ENCODE measurements around the gene CACNA1H. TPM values are rescaled to one million over a fixed set of nuclear protein-coding genes. Genes with fewer than 3 reads are reported as not detected.

Gene CACNA1H
- total RNA-seq, 2 experiments from 2014 or later: 0.27 to 0.34 TPM

DNA sequence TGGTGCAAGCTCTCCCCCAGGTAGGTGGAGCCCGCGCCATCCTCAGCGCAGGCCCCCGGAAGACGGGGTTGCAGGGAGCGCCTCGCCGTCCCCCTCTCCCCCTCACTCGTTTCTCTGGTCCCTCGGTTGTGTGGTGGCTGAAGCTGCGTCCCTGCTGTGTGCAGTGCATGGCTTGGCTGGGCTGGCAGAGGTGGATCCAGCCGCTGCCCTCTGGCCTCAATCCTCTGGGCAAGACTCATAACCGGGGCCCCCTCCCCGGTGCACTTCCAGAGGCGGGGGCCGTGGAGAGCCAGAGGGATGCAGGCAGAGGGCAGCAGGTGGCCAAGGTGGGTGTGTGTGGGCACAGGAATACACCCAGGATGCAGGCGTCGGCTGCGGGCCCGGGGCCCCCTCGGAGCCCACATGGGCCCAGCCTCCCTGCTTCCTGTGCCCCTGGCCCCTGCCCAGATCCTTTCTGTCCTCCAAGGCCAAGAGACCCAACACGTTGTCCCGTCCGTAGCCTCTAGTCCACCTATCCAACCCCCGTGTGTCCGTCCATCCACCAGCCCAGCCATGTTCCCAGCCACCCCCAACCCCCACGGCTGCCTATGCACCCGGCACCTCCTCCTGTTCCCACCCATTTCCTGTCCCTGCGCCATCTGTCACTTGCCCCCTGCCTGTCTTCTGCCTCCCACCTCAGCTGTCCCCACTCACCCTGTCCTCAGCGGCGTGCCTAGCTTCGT lies 62.8 kb downstream of the CACNA1H start:
- ATAC-seq: no peak
- H3K9me3 Mint-ChIP-seq: no peaks in the 10 kb centered on the region
- H3K36me3 Mint-ChIP-seq (ENCODE audit: low read depth): no peaks in the 10 kb centered on the region
- intact Hi-C loops (cut with micrococcal nuclease): no loop called here
- no peak for DNase-seq
- no peaks in the 10 kb centered on the region for H3K27me3 Mint-ChIP-seq
- H3K4me3 Mint-ChIP-seq: no peak overlapping the region
- no peak overlapping the region for H3K27ac Mint-ChIP-seq
- ChIA-PET POLR2A (no interaction called here), CTCF (no interaction called here)
- TF ChIP-seq, protein P1, sequence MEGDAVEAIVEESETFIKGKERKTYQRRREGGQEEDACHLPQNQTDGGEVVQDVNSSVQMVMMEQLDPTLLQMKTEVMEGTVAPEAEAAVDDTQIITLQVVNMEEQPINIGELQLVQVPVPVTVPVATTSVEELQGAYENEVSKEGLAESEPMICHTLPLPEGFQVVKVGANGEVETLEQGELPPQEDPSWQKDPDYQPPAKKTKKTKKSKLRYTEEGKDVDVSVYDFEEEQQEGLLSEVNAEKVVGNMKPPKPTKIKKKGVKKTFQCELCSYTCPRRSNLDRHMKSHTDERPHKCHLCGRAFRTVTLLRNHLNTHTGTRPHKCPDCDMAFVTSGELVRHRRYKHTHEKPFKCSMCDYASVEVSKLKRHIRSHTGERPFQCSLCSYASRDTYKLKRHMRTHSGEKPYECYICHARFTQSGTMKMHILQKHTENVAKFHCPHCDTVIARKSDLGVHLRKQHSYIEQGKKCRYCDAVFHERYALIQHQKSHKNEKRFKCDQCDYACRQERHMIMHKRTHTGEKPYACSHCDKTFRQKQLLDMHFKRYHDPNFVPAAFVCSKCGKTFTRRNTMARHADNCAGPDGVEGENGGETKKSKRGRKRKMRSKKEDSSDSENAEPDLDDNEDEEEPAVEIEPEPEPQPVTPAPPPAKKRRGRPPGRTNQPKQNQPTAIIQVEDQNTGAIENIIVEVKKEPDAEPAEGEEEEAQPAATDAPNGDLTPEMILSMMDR (IDR thresholded peaks at IDR 0.05): no peak
- no peaks in the 10 kb centered on the region for H3K4me1 Mint-ChIP-seq (ENCODE audit: low read depth)

DNA sequence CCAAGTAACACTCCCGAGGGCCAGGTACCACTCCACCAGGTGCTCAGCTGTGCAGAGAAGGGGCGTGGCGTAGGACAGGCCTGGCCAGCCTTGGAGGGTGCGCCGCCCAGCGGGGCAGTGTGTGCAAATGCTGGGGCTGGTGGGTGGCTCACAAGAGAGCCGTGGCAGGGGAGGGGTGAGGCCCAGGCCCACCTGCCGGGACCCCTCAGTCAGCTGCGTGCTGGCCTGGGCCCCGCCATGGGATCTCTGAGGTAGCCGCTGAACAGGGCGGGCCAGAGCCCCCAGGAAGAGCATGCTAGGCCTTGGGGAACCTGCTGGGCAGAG lies 63.4 kb downstream of the CACNA1H start:
- no peaks in the 10 kb centered on the region for H3K27me3 Mint-ChIP-seq
- intact Hi-C loops (cut with micrococcal nuclease): no loop called here
- H3K4me3 Mint-ChIP-seq: no peak overlapping the region
- no peak overlapping the region for H3K27ac Mint-ChIP-seq
- no peak for DNase-seq
- ChIA-PET CTCF (no interaction called here), POLR2A (no interaction called here)
- TF ChIP-seq, protein P1 (IDR thresholded peaks at IDR 0.05): no peak
- H3K36me3 Mint-ChIP-seq (ENCODE audit: low read depth): no peaks in the 10 kb centered on the region
- no peaks in the 10 kb centered on the region for H3K4me1 Mint-ChIP-seq (ENCODE audit: low read depth)
- ATAC-seq: no peak
- H3K9me3 Mint-ChIP-seq: no peaks in the 10 kb centered on the region

DNA sequence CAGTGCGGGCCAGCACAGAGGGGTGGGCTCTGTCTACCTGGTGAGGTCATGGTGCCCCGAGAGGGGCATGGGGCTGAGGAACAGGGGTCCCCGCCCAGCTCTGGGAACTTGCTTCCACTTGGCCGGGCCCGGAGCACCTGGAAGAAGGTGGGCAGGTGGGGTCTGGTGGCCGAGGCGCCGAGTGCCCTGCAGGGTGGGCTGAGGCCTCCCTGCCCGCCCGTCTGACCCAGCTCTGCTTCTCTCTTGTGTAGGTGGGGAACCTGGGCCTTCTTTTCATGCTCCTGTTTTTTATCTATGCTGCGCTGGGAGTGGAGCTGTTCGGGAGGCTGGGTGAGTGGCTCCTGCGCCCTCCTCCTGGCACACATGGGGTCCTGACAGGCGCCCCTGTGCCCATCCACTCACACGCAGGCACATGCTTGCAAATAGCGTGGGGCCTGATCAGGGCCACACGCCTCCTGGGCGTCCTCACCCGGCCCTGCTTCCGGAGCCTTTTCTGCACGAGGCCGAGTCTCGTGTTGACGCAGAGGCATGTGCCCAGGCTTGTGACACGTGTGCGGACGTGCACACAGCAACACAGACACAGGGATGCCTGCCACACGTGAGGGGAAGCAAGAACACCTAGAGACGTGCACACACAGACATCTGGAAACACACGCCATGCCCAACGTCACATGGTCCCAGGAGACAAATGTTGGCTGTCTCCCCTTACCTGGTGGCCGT lies 63.9 kb downstream of the CACNA1H start:
- no peaks in the 10 kb centered on the region for H3K27me3 Mint-ChIP-seq
- H3K36me3 Mint-ChIP-seq (ENCODE audit: low read depth): no peaks in the 10 kb centered on the region
- no peaks in the 10 kb centered on the region for H3K9me3 Mint-ChIP-seq
- no peak overlapping the region for H3K27ac Mint-ChIP-seq
- H3K4me3 Mint-ChIP-seq: no peak overlapping the region
- intact Hi-C loops (cut with micrococcal nuclease): no loop called here
- CTCF ChIA-PET: no interaction called here
- DNase-seq (no peak), ATAC-seq (no peak)
- TF ChIP-seq, protein P1 (IDR thresholded peaks at IDR 0.05): no peak
- POLR2A ChIA-PET: no interaction called here
- no peaks in the 10 kb centered on the region for H3K4me1 Mint-ChIP-seq (ENCODE audit: low read depth)

DNA sequence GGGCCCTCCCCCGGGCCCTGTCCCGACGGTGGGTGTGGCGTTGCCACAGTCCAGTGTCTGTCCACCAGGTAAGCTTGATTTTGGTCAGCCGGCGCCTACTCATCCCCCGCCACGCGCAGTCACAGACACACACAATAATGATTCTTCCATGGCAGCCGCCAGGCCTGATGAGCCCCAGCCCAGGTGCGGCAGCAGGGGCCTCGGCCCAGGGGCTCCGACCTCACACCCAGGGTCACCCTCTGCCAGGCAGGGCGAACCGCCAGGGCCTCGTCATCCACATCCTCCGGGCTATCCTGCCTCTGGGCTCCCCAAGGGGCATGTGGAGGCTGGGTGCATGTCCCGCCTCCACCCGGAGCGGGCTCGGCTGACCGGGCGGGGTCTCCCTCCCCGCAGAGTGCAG lies 64.6 kb downstream of the CACNA1H start:
- intact Hi-C loops (cut with micrococcal nuclease): no loop called here
- Mint-ChIP-seq H3K27ac (no peak overlapping the region), H3K4me3 (no peak overlapping the region), H3K9me3 (no peaks in the 10 kb centered on the region), H3K27me3 (no peaks in the 10 kb centered on the region), H3K4me1 (ENCODE audit: low read depth) (no peaks in the 10 kb centered on the region), H3K36me3 (ENCODE audit: low read depth) (no peaks in the 10 kb centered on the region)
- DNase-seq (no peak), ATAC-seq (no peak)
- TF ChIP-seq, protein P1 (IDR thresholded peaks at IDR 0.05): no peak
- ChIA-PET CTCF (no interaction called here), POLR2A (no interaction called here)

DNA sequence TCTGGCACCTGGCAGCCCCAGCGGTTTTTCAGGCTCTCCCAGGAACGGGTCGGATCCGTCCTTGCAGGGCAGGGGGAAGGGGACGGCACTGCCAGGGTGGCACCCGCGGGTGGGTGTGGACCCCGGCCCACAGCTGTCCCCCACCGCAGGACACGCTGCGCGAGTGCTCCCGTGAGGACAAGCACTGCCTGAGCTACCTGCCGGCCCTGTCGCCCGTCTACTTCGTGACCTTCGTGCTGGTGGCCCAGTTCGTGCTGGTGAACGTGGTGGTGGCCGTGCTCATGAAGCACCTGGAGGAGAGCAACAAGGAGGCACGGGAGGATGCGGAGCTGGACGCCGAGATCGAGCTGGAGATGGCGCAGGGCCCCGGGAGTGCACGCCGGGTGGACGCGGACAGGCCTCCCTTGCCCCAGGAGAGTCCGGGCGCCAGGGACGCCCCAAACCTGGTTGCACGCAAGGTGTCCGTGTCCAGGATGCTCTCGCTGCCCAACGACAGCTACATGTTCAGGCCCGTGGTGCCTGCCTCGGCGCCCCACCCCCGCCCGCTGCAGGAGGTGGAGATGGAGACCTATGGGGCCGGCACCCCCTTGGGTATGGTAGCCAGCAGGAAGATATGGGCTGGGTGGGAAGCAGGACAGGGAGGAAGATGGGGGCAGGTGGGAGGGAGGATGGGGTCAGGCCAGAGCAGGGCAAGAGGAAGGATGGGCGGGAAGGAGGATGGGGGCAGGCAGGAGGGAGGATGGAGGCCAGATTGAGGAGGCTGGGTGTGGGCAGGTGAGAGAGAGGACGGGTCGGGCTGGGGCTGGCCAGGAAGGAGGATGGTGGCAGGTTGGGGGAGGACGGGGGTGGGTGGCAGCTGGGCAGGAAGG lies 65.4 kb downstream of the CACNA1H start:
- Mint-ChIP-seq H3K36me3 (ENCODE audit: low read depth) (no peaks in the 10 kb centered on the region), H3K27ac (no peak overlapping the region), H3K4me3 (no peak overlapping the region), H3K4me1 (ENCODE audit: low read depth) (no peaks in the 10 kb centered on the region), H3K27me3 (no peaks in the 10 kb centered on the region), H3K9me3 (no peaks in the 10 kb centered on the region)
- DNase-seq (no peak), ATAC-seq (no peak)
- intact Hi-C loops (cut with micrococcal nuclease): no loop called here
- TF ChIP-seq, protein P1 (IDR thresholded peaks at IDR 0.05): no peak
- ChIA-PET CTCF (no interaction called here), POLR2A (no interaction called here)

Measured in activated CD8-positive, alpha-beta T cell treated with anti-CD3 and anti-CD28 coated beads for 36 hours (primary cell).